MM.1S (cell line): ENCODE data around the gene OOSP1.
"Not testable (repeated sequence)": the region's sequence is repeated elsewhere in the genome, so short reads cannot be mapped to it uniquely, and the experiment has no call there.

ENCODE experiments used
- DNase-seq: peaks from one replicate; pipeline ENCODE4 v3.0.0-alpha.2; 2015
- H2AFZ ChIP-seq: fragments of 300-600 bp; sonication (generic); 2 replicates; pipeline ENCODE4 v1.6.0; 2016; ENCODE audit warnings: antibody characterized with exemption, low read length
- H3F3A ChIP-seq: fragments of 300-600 bp; sonication (generic); 2 replicates; pipeline ENCODE4 v1.6.1; 2016; ENCODE audit warnings: mild to moderate bottlenecking, antibody characterized with exemption, low read length, moderate library complexity, mixed read lengths; ENCODE audit not compliant: insufficient read depth
- H3K27ac ChIP-seq: fragments of 300-600 bp; sonication (generic); 2 replicates; pipeline ENCODE4 v1.5.1; 2016; ENCODE audit warnings: mild to moderate bottlenecking, low read length
- H3K27me3 ChIP-seq: fragments of 300-600 bp; sonication (generic); replicated peaks from 2 replicates; pipeline ENCODE4 v1.6.0; 2016; ENCODE audit warnings: low read length; ENCODE audit not compliant: insufficient read depth
- H3K36me3 ChIP-seq: fragments of 300-600 bp; sonication (generic); replicated peaks from 2 replicates; pipeline ENCODE4 v1.6.1; 2016; ENCODE audit warnings: mild to moderate bottlenecking, low read length, mixed read lengths; ENCODE audit not compliant: insufficient read depth
- H3K4me1 ChIP-seq: fragments of 300-600 bp; sonication (generic); 2 replicates; pipeline ENCODE4 v1.6.1; 2016; ENCODE audit warnings: low read length, mixed read lengths
- H3K4me2 ChIP-seq: fragments of 300-600 bp; sonication (generic); 2 replicates; pipeline ENCODE4 v1.6.0; 2016; ENCODE audit warnings: low read depth, low read length
- H3K4me3 ChIP-seq: fragments of 300-600 bp; sonication (generic); 2 replicates; pipeline ENCODE4 v1.5.1; 2016; ENCODE audit warnings: low read length, mixed read lengths
- H3K79me2 ChIP-seq: fragments of 300-600 bp; sonication (generic); 2 replicates; pipeline ENCODE4 v1.6.1; 2016; ENCODE audit warnings: mixed run types, low read length, mixed read lengths
- H3K9ac ChIP-seq: fragments of 300-600 bp; sonication (generic); 2 replicates; pipeline ENCODE4 v1.6.1; 2016; ENCODE audit warnings: low read length, mixed read lengths
- H3K9me2 ChIP-seq: fragments of 300-600 bp; sonication (generic); replicated peaks from 2 replicates; pipeline ENCODE4 v1.6.1; 2016; ENCODE audit warnings: mild to moderate bottlenecking, low read length, mixed read lengths; ENCODE audit not compliant: insufficient read depth
- H3K9me3 ChIP-seq: fragments of 300-600 bp; sonication (generic); replicated peaks from 2 replicates; pipeline ENCODE4 v1.6.1; 2016; ENCODE audit warnings: mild to moderate bottlenecking, low read length, mixed read lengths; ENCODE audit not compliant: insufficient read depth
- H4K20me1 ChIP-seq: fragments of 300-600 bp; sonication (generic); 2 replicates; pipeline ENCODE4 v1.6.1; 2016; ENCODE audit warnings: mild to moderate bottlenecking, low read length, moderate library complexity, mixed read lengths; ENCODE audit not compliant: insufficient read depth
- EZH2 ChIP-seq: fragments of 300-600 bp; sonication (generic); optimal IDR thresholded peaks from 2 replicates; pipeline ENCODE3; 2017; ENCODE audit warnings: low read depth, mild to moderate bottlenecking, antibody characterized with exemption, low read length, mixed read lengths
- EZH2phosphoT487 ChIP-seq: fragments of 300-600 bp; sonication (generic); IDR thresholded peaks from 2 replicates; pipeline ENCODE4 v1.6.1; 2018; ENCODE audit warnings: antibody characterized with exemption, low read length
- TF ChIP-seq, protein P1 (sequence below): fragments of 300-600 bp; sonication (generic); IDR thresholded peaks from 2 replicates; pipeline ENCODE4 v1.5.1; 2016; ENCODE audit warnings: antibody characterized with exemption, low read length, mixed read lengths

OOSP1 gene

DNA sequence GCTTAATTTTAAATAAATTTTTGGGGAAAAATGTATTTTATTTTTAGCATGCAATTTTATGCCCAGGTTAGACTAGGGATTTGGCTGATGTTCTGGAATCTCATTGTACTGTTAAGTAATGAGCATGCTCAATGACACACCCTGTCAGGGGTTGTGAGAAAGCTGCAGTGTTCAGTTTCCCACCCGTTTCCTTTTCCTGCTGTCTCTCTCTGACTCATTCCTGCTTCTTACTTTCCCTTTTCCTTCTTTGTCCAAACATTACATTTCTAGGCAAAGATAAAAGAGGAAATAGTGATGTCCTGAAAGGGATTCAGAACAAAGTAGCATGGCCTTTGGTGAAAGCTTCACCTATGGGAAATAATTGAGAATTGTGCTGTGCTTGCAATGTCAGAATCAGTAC lies 36.9 kb upstream of the OOSP1 start:
- Histone ChIP-seq H3K79me2 (no peaks in the 10 kb centered on the region), H3K27ac (no peak overlapping the region), H3K9me3 (no peaks in the 10 kb centered on the region)

DNA sequence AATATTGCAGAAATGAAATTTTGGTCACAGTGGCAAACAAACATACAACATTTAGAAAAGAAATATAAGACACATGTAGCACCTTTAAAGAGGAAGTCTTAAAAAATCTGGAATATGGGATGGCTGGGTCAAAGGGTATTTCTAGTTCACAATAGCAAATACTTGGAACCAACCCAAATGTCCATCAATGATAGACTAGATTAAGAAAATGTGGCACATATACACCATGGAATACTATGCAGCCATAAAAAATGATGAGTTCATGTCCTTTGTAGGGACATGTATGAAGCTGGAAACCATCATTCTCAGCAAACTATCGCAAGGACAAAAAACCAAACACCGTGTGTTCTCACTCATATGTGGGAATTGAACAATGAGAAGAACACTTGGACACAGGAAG lies 34.7 kb upstream of the OOSP1 start:
- H3K9me2 ChIP-seq, H3K9me3 ChIP-seq, H3K9ac ChIP-seq, H3K4me1 ChIP-seq, H3K4me3 ChIP-seq, DNase-seq, H3K27ac ChIP-seq, H3F3A ChIP-seq, H3K36me3 ChIP-seq, H4K20me1 ChIP-seq, H3K4me2 ChIP-seq, H2AFZ ChIP-seq, H3K79me2 ChIP-seq, H3K27me3 ChIP-seq: not testable (repeated sequence)

More for the DNA sequence above, 36.9 kb upstream of the OOSP1 start:
- no peaks in the 10 kb centered on the region for H3K36me3 ChIP-seq
- H3K4me1 ChIP-seq: no peaks in the 10 kb centered on the region
- H3K9me2 ChIP-seq: no peaks in the 10 kb centered on the region
- H3K9ac ChIP-seq: no peak overlapping the region
- H3F3A ChIP-seq: no peaks in the 10 kb centered on the region
- no peaks in the 10 kb centered on the region for H4K20me1 ChIP-seq
- H3K27me3 ChIP-seq: no peaks in the 10 kb centered on the region
- no peak overlapping the region for H2AFZ ChIP-seq
- TF ChIP-seq, protein P1, sequence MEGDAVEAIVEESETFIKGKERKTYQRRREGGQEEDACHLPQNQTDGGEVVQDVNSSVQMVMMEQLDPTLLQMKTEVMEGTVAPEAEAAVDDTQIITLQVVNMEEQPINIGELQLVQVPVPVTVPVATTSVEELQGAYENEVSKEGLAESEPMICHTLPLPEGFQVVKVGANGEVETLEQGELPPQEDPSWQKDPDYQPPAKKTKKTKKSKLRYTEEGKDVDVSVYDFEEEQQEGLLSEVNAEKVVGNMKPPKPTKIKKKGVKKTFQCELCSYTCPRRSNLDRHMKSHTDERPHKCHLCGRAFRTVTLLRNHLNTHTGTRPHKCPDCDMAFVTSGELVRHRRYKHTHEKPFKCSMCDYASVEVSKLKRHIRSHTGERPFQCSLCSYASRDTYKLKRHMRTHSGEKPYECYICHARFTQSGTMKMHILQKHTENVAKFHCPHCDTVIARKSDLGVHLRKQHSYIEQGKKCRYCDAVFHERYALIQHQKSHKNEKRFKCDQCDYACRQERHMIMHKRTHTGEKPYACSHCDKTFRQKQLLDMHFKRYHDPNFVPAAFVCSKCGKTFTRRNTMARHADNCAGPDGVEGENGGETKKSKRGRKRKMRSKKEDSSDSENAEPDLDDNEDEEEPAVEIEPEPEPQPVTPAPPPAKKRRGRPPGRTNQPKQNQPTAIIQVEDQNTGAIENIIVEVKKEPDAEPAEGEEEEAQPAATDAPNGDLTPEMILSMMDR: no peak
- TF ChIP-seq EZH2: no peak
- no peak for TF ChIP-seq EZH2phosphoT487
- no peak overlapping the region for H3K4me3 ChIP-seq
- DNase-seq: no peak
- no peak overlapping the region for H3K4me2 ChIP-seq

DNA sequence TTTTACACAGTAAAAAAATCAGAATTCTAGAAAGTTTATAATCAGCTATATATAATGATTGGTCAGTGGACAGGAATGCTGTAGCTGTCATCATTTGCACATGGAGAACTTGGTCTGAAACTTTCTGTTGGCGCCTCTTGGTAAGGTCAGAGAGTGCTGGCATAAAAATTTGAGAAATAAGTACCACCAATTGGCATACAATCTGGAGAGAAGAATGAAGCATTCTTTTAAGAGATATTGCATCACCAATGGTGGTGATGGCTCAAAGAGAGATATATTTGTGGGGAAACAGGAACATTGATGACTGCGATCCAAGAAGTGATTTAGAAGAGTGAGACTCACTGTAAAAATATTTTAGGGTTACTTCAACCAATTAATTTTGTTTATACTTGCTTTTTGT lies 19.8 kb upstream of the OOSP1 start:
- no peaks in the 10 kb centered on the region for H3K79me2 ChIP-seq
- no peak overlapping the region for H3K9ac ChIP-seq
- no peaks in the 10 kb centered on the region for H4K20me1 ChIP-seq
- no peak overlapping the region for H3K27ac ChIP-seq
- DNase-seq: no peak
- no peak overlapping the region for H3K4me2 ChIP-seq
- H2AFZ ChIP-seq: no peak overlapping the region
- H3K4me1 ChIP-seq: 0 out of 2 replicates have a peak, but pooled peaks cover 2% of the 10 kb centered on the region
- H3K36me3 ChIP-seq: no peaks in the 10 kb centered on the region
- no peaks in the 10 kb centered on the region for H3K9me2 ChIP-seq
- TF ChIP-seq EZH2phosphoT487: no peak
- TF ChIP-seq, protein P1: no peak
- TF ChIP-seq EZH2: no peak
- H3K9me3 ChIP-seq: no peaks in the 10 kb centered on the region
- H3K4me3 ChIP-seq: no peak overlapping the region
- H3K27me3 ChIP-seq: no peaks in the 10 kb centered on the region
- no peaks in the 10 kb centered on the region for H3F3A ChIP-seq

DNA sequence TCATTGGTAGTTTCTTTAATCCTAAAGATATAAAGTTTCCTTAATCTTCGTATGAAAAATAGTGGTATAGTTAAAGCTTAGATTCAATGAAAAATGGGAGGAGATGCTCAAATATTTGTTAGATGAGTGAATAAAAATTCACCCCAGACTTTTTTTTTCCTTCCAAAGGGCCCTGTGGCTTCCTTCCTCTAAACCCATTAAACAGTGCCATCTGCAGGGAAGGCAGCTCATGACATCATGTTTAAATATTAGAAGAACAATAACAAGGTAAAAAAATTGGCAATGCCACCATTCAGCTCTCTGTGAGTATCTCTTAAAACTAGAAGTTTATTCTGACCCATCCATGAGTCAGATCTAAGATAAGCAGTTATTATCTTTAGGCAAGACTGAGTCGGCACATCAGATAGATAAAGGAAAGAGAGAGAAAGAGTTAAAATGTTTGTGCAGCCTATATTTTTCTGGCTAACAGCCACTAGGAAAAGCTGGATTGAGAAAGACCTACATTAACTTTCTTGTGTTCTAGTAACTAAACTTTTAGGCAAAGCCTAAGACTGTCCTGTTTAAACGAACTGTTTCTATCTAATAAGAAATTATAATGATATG lies 19.1 kb upstream of the OOSP1 start:
- Histone ChIP-seq H3K9ac (no peak overlapping the region), H3K79me2 (no peaks in the 10 kb centered on the region), H3K4me1 (0 out of 2 replicates have a peak, but pooled peaks cover 2% of the 10 kb centered on the region), H3K27ac (no peak overlapping the region), H3K36me3 (no peaks in the 10 kb centered on the region), H4K20me1 (no peaks in the 10 kb centered on the region), H3K9me3 (no peaks in the 10 kb centered on the region), H3K9me2 (no peaks in the 10 kb centered on the region), H3F3A (no peaks in the 10 kb centered on the region), H2AFZ (no peak overlapping the region), H3K27me3 (no peaks in the 10 kb centered on the region), H3K4me2 (no peak overlapping the region), H3K4me3 (no peak overlapping the region)
- TF ChIP-seq, protein P1: peak; percentile 67
- TF ChIP-seq EZH2: no peak
- no peak for TF ChIP-seq EZH2phosphoT487
- DNase-seq: peak; percentile 57
